Kidney epithelial cell (primary cell): ENCODE results near the gene BIRC5. TPM values are rescaled to one million over a fixed set of nuclear protein-coding genes. Genes with fewer than 3 reads are reported as not detected.
A peak's percentile ranks its signal among the peaks of the same experiment; 100 is the strongest.

ENCODE experiments used
- DNase-seq: peaks from one replicate; pipeline ENCODE4 v3.0.0-alpha.2; 2010; ENCODE audit warnings: low read depth
- H3K27me3 ChIP-seq: 2 replicates; pipeline ENCODE4 v1.6.0; 2011; ENCODE audit warnings: low read length; ENCODE audit not compliant: control insufficient read depth, insufficient read depth
- H3K36me3 ChIP-seq: 2 replicates; pipeline ENCODE4 v1.5.1; 2011; ENCODE audit warnings: low read length; ENCODE audit not compliant: control insufficient read depth, insufficient read depth
- H3K4me3 ChIP-seq: 2 replicates; pipeline ENCODE4 v1.5.1; 2011; ENCODE audit warnings: low read depth, mild to moderate bottlenecking, control low read depth, low read length
- total RNA-seq: library from RNA; depleted of rRNA; stranded (reverse); fragments of >200 nt; gene quantifications from 2 replicates; pipeline ENCODE4 v1.2.3, GENCODE V29; 2015
- TF ChIP-seq, protein P1 (sequence below): IDR thresholded peaks from 2 replicates; pipeline ENCODE4 v1.5.1; 2011; ENCODE audit warnings: mild to moderate bottlenecking, moderate library complexity, low read length, control low read depth, inconsistent platforms; ENCODE audit not compliant: insufficient read depth, poor library complexity, severe bottlenecking

BIRC5 gene
- total RNA-seq, 1 donor from 2014 or later, result 7.2 TPM

DNA sequence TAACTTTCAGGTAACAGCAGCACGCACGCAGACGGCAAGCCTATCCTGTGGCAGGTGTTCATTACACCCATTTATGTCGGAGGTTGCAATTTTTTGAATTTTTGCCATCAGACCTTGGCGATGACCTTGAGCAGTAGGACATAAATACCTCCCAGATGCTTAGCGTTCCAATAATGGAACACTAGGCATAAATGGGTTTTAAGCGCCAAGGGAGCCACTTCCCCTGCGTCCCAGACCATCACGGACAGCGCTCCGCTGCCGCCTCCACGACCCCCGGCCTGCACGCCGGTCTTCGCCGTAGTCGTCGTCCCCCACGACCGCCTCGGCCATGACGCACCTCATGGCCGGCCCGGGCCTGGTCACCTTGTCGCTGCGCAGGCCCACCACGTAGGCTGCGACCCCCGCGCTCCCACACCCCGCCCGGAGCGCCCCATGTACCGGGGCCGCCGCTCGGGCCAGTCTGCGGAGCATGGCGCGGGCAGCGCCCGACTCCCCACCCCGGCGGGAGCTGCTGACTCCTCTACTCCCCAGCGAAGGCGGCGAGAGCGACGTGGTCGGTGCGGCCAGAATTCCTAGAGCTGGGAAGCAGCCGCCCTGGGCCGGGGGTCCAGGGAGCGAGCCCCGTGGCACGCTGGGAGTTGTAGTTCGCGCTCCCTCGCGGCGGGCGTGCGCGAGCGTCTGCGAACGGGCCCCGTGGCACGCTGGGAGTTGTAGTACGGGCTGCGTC lies 40.1 kb downstream of the BIRC5 start:
- TF ChIP-seq, protein P1, sequence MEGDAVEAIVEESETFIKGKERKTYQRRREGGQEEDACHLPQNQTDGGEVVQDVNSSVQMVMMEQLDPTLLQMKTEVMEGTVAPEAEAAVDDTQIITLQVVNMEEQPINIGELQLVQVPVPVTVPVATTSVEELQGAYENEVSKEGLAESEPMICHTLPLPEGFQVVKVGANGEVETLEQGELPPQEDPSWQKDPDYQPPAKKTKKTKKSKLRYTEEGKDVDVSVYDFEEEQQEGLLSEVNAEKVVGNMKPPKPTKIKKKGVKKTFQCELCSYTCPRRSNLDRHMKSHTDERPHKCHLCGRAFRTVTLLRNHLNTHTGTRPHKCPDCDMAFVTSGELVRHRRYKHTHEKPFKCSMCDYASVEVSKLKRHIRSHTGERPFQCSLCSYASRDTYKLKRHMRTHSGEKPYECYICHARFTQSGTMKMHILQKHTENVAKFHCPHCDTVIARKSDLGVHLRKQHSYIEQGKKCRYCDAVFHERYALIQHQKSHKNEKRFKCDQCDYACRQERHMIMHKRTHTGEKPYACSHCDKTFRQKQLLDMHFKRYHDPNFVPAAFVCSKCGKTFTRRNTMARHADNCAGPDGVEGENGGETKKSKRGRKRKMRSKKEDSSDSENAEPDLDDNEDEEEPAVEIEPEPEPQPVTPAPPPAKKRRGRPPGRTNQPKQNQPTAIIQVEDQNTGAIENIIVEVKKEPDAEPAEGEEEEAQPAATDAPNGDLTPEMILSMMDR, result no peak
- Histone ChIP-seq H3K4me3 (peak overlapping the region; percentile 73), H3K27me3 (peaks cover 9% of the 10 kb centered on the region), H3K36me3 (no peaks in the 10 kb centered on the region)
- DNase-seq, result no peak

DNA sequence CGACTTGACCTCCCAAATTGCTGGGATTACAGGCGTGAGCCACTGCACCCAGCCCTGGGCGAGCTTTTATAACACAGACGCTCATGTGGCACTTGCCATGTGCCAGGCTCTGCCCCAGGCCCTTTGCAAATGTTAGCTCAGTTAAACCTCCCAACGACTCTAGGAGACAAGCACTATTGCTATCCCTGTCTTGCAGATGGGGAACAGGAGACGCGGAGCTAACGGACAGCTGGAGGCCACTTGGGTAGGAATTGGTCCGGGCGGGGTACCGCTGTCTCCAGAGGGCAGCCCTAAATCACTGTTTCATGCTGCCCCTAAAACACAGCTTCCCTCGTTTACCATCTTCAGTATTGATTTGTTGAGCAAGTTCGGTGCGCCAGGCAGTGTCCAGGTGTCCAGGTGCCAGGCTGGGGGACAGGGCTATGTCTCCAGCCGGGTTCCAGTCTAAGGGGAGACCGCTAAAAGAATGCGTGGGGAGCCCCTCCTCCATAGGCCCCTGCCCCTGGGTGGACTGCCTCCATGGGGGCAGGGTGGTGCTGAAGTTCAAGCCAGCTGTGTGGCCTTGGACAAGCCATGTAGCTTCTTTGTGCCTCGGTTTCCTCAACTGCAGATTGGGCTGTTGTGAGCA lies 41.1 kb downstream of the BIRC5 start:
- Histone ChIP-seq H3K4me3 (no peak overlapping the region), H3K27me3 (peaks cover 4% of the 10 kb centered on the region), H3K36me3 (no peaks in the 10 kb centered on the region)
- TF ChIP-seq, protein P1, result no peak
- no peak for DNase-seq

DNA sequence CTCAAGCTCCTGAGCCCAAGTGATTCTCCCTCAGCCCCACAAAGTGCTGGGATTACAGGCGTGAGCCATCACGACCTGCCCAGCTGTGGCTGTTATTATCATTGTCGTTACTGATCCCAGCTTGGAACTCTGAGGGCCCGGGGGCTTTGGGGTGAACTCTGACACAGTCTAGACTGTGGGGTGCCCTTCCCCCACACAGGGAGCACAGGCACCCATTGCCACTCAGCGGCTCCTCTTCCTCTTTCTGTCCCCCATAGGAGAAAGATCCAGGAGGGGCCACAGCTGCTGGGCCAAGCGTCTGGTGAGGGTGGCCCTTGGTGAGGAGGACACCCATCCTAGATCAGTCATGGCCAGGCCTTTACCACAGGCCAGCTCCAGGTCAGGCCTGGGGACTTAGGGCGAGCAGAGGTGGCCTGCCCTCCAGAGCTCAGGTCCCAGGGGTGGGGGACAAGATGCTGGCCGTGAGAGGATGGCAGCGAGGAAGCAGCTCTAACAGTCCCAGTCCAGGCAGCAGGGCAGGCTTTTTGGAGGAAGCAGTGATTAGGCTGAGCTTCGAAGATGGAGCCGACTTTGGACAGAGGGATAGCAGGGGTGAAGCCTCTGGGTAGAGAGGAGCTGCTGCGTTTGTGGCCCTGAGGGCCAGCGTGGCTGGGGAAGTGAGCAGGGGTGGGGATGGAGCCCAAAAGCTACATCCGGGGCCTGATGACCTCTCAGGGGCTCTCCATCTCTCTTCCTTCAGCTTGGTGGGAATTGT lies 42.1 kb downstream of the BIRC5 start:
- TF ChIP-seq, protein P1, result no peak
- Histone ChIP-seq H3K36me3 (no peaks in the 10 kb centered on the region), H3K4me3 (no peak overlapping the region), H3K27me3 (no peaks in the 10 kb centered on the region)
- no peak for DNase-seq

DNA sequence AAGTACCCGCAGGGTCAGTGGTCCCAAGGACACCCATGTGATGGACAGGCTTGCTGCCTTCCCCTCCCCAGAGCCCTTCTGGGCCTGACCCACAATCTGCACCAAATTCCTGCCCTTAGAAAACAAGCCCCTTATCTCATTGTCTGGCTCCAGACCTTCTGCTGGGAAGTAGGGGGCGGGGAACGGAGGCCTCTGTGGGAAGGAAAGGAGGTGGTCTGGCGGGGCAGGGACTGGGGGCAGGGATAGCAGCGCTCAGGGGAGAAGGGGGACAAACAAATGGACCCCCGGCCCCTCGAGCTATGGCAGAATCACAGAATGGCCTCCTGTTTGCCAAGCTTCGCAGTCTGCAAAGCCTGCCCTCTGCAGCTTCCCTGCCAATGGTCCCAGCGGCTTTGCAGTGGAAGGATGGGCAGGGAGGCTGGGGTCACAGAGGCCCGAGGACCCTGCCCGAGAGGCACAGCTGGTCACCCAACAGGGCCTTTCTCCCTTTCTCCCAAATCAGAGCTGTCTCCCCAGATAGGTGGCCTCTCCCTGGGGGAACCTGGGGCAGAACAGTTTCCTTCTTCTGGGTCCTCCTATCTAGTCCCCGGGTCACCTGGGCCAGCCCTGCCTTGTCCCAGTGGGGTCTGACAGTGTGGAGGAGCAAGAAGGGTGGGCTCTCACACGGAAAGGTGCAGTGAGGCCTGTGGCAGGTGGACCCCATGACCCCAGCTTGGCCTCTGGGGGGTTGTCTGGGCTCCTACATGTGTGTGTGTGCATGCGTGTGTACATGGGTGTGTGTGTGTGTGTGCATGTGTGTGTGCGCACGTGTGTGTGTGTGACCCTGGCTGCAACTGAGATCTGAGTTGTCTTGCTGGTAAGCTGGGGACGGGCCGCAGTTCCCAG lies 42.9 kb downstream of the BIRC5 start:
- Histone ChIP-seq H3K36me3 (no peaks in the 10 kb centered on the region), H3K27me3 (no peaks in the 10 kb centered on the region), H3K4me3 (no peak overlapping the region)
- TF ChIP-seq, protein P1, result no peak
- DNase-seq, result no peak

DNA sequence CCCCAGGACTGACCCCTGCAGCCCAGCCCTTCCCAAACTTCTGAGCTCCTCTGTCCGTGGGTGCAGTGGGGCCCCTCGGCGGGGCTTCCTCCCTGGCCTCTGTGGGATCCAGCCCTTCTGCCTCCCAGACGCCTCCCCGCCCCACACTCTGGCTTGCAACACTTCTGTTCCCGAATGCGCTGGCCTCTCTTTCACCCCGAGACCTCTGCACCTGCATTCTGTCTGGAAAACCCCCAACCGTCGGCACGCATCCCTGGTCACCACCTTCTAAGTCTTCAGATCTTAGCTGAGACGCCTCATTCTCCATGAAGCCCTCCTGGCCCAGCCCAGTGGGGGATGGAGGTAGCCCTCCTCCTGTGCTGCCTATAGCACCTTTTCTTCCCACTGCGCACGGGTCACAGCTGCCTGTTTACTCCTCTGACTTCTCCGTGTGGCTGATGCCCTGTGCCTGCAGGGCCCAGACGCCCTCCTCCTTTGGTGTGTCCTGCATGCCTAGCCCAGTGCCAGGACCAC lies 43.8 kb downstream of the BIRC5 start:
- Histone ChIP-seq H3K4me3 (no peak overlapping the region), H3K36me3 (no peaks in the 10 kb centered on the region), H3K27me3 (no peaks in the 10 kb centered on the region)
- DNase-seq, result no peak
- TF ChIP-seq, protein P1, result no peak
